Measurements from ENCODE around the gene PRR5. TPM values are rescaled to one million over a fixed set of nuclear protein-coding genes. Genes with fewer than 3 reads are reported as not detected.

The PRR5 gene
- polyA plus RNA-seq, 3 donors, result 19.3 to 38.2 (median 35.3) TPM

DNA sequence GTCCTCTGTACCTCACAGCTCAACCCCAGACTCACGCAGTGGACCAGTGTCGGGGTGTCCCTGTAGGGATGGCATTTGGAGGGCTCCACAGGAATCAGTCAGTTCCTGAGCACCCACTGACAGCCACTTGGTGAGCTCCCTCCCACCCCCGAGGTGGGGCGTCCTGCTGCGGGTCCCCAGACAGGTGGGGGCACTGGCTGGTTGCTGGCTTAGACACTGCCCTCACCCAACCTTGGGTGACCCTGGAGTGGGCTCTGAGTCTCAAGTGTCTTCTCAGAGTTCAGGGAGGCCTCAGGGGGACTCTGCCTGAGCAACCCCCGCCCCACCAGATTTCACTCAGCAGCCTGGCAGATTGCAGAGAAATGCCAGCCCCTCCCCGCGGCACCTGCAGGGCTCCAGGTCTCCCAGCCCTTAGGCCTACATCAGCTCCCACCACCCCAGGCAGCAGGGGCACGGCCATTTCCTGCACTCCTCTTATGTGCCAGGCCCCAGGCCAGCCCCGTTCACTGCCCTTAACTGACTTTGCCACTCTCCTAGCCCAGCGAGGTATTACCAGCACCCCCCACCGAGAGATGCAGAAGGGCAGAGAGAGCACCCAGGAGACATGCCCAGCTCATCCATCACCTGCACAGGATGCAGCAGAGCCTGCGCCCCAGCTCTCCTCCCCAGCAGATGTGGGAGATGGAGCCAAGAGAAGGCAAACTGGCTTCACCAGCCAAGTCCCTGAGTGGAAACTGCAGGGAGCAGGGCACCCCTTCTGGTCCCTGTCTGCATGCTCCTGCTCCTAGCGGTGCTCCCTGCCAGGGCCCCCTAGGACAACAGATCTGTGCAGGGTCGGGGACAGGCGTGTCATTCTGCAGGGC lies 2.4 kb downstream of the PRR5 start:
- DNase-seq (ENCODE audit: extremely low read depth in 1 of 11, low read depth in 9 of 11, low spot score in 4 of 11), result no peak

- DNase-seq (ENCODE audit: extremely low read depth in 1 of 11, low read depth in 9 of 11, low spot score in 4 of 11), result no peak
These were observed 3.0 kb downstream of the PRR5 start for GRCh38 chr22:44705022-44705297.

GRCh38 chr22:44706488-44706887 lies 4.5 kb downstream of the PRR5 start:
- no peak for DNase-seq (ENCODE audit: extremely low read depth in 1 of 11, low read depth in 9 of 11, low spot score in 4 of 11)

GRCh38 chr22:44707178-44707577 lies 5.2 kb downstream of the PRR5 start:
- no peak for DNase-seq (ENCODE audit: extremely low read depth in 1 of 11, low read depth in 9 of 11, low spot score in 4 of 11)

- DNase-seq (ENCODE audit: extremely low read depth in 1 of 11, low read depth in 9 of 11, low spot score in 4 of 11), result no peak
These were observed 5.7 kb downstream of the PRR5 start for GRCh38 chr22:44707752-44708151.

GRCh38 chr22:44709881-44710392 lies 7.9 kb downstream of the PRR5 start:
- no peak for DNase-seq (ENCODE audit: extremely low read depth in 1 of 11, low read depth in 9 of 11, low spot score in 4 of 11)

GRCh38 chr22:44710474-44711240 lies 8.7 kb downstream of the PRR5 start:
- no peak for DNase-seq (ENCODE audit: extremely low read depth in 1 of 11, low read depth in 9 of 11, low spot score in 4 of 11)

GRCh38 chr22:44711241-44711560 lies 9.2 kb downstream of the PRR5 start:
- DNase-seq (ENCODE audit: extremely low read depth in 1 of 11, low read depth in 9 of 11, low spot score in 4 of 11), result no peak

DNA sequence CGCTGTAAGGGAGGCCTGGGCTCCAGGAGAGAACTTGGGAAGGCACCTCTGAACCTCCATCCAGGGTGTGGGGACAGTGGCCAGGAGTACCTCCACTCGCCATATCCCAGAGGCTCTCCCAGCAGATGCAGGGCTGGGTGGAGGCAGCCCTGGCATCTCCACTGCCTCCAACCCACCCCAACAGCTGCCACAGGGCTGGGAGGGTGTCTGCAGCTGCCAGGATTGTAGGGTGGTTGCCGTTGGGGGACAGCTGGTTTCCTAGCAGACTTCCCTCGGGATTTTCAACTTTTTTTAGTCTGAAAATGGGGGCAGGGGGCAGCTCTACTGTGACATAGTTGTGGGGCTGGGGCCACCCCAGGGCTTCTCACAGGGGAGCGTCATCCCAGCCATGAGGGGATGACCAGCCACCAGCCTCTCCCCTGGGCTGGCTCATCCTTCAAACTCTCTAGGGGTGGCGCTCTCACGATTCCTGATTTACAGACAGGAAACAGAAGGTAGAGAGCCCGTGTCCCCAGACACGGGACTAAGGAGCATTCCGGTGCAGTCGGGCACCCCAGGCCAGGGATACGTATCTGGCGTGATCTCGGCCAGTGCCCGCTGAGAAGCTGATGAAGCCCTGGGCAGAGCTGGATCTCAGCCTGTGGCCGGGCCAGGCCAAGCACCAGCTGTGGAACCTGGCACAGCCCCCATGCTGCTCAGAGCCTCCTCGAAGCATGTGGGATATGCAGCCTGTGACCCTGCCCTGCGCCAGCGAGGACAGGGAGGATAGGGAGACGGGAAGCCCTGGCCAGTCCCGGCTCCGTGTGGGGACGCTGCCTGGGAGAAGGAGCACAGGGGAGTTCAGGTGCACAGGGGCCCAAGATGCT lies 9.9 kb downstream of the PRR5 start:
- DNase-seq (ENCODE audit: extremely low read depth in 1 of 11, low read depth in 9 of 11, low spot score in 4 of 11), result no peak

- DNase-seq (ENCODE audit: extremely low read depth in 1 of 11, low read depth in 9 of 11, low spot score in 4 of 11), result no peak
These were observed 11.0 kb downstream of the PRR5 start for GRCh38 chr22:44712962-44713361.

GRCh38 chr22:44714703-44715350 lies 12.8 kb downstream of the PRR5 start:
- no peak for DNase-seq (ENCODE audit: extremely low read depth in 1 of 11, low read depth in 9 of 11, low spot score in 4 of 11)

- DNase-seq (ENCODE audit: extremely low read depth in 1 of 11, low read depth in 9 of 11, low spot score in 4 of 11), result no peak
These were observed 16.4 kb downstream of the PRR5 start for GRCh38 chr22:44718418-44718817.

- no peak for DNase-seq (ENCODE audit: extremely low read depth in 1 of 11, low read depth in 9 of 11, low spot score in 4 of 11)
These were observed 17.8 kb downstream of the PRR5 start for GRCh38 chr22:44719586-44720368.

GRCh38 chr22:44721213-44721612 lies 19.2 kb downstream of the PRR5 start:
- DNase-seq (ENCODE audit: extremely low read depth in 1 of 11, low read depth in 9 of 11, low spot score in 4 of 11), result no peak

DNA sequence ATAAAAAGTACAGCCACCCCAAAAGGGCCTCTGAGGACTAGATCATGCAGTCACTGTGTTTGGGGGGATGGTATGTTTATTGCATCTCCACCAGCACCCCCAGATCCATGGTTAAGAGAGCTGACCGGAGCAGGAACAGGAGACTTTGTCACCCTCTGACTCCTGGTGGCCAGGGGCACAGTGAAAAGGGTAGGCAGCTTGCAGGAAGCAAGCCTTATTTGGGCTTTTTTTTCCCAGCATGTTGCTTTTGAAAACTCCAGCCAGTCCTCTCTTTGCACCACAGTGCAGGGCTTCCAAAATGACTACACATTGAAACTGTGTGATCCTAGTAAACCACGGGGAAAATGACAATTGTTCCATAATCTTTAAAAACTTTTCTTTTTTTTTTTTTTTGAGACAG lies 20.6 kb downstream of the PRR5 start:
- DNase-seq (ENCODE audit: extremely low read depth in 1 of 11, low read depth in 9 of 11, low spot score in 4 of 11), result no peak

GRCh38 chr22:44723801-44724200 lies 21.8 kb downstream of the PRR5 start:
- DNase-seq (ENCODE audit: extremely low read depth in 1 of 11, low read depth in 9 of 11, low spot score in 4 of 11), result no peak

GRCh38 chr22:44724416-44724815 lies 22.4 kb downstream of the PRR5 start:
- DNase-seq (ENCODE audit: extremely low read depth in 1 of 11, low read depth in 9 of 11, low spot score in 4 of 11), result no peak

GRCh38 chr22:44724859-44725258 lies 22.9 kb downstream of the PRR5 start:
- DNase-seq (ENCODE audit: extremely low read depth in 1 of 11, low read depth in 9 of 11, low spot score in 4 of 11), result no peak
